HG03469 (cell line): ENCODE data around the gene KCNIP4.

Experiments used
- ATAC-seq: cut with Tn5 transposase; IDR thresholded peaks from one replicate; pipeline ENCODE4 v1.9.1; 2021; ENCODE audit warnings: mild to moderate bottlenecking, moderate library complexity, moderate number of reproducible peaks; ENCODE audit not compliant: unreplicated experiment

Gene KCNIP4

DNA sequence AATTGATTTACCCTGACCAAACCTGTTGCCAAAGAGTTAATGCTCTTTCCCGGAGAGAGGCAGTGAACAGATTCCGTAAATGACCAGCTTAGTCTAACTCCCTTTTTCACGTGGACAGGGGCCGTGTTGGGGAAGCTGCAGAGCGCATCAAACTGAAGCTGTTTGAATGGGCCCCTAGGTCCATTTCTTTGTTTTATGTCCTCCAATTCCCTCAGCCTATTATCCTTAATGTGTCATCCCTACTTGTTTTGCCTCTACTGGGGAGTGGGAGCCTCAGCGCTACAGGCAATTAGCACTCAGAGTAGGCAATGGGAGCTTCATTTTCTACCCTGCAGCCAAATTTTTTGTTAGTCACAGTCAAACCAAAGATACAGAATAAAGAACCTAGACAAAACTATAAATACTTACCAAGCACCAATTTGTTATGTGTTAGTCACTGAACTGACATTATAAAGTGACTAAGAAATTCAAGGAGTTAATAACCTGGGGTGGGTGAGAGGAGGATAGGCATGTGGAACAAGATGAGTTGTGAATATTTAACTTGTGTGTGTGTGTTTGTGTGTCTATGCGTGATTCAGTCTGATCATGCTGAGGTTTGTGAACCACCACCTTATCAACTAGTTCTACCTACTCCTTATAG is 830.9 kb downstream of the KCNIP4 start:
- no peak for ATAC-seq

- ATAC-seq = no peak
These were observed 834.9 kb downstream of the KCNIP4 start for GRCh38 chr4:21113496-21114223.

- no peak for ATAC-seq
These were observed 845.9 kb downstream of the KCNIP4 start for GRCh38 chr4:21102667-21103066.

- ATAC-seq = no peak
These were observed 850.7 kb downstream of the KCNIP4 start for GRCh38 chr4:21097865-21098264.

DNA sequence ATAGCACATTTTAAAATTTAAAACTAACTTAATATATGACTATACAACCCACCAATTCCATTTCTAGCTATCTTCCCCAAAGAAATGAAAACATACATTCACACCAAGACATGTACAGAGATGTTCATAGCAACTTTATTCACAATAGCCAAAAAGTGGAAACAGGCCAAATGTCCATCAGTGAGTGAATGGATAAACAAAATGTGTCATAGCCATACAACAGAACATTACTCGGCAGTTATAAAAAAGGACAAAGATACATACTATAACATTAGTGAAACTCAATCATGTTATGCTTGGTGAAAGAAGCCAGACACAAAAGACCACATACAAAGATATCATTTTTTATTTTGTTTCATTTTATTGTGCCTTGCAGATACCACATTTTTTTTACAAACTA is 851.5 kb downstream of the KCNIP4 start:
- ATAC-seq = no peak

DNA sequence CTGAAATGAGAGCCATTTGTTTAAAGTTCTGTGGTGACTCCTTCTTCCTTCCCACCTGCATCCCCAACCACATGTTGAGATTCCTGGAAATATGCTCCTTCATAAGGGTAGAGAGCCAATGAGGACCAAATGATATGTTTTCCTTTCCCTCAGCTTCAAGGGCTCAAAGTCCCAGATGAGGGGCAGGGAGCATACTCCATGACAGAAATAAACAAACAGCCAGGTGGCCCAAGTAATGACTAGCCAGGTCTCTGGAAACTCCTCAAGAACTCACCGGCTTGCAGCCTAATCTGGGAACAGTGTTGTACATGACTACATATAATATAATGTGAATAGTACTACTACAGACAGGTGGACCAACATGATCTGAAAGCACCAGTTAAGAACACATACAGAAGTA is 856.0 kb downstream of the KCNIP4 start:
- ATAC-seq = no peak

DNA sequence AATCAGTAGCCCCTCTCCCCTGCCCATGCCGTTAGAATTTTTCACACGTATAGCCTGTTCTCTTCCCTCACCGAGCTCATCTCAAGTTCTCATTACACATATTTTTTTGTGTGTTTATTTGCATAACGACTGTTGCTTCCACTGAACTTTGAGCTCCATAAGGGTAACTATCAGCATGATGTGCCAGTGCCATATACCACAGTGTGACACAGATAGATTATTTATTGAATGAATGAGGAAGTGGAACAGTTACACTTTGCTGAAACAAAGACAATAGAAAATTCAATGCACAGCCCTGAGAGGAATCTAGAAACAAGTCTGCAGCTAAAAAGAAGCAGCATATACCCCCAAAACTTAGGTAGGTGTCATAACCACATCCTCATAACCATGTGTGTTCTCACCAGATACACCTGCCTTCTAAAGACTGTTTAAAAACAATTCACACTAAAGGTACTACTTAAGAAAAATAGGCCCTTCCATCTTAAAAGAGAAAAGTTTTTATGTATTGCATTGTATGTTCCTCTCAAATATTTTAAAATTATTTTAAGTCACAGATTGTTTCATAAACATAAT is 858.4 kb downstream of the KCNIP4 start:
- ATAC-seq = no peak

- ATAC-seq = no peak
These were observed 865.2 kb downstream of the KCNIP4 start for GRCh38 chr4:21083413-21083812.

- no peak for ATAC-seq
These were observed 870.6 kb downstream of the KCNIP4 start for GRCh38 chr4:21077967-21078366.

DNA sequence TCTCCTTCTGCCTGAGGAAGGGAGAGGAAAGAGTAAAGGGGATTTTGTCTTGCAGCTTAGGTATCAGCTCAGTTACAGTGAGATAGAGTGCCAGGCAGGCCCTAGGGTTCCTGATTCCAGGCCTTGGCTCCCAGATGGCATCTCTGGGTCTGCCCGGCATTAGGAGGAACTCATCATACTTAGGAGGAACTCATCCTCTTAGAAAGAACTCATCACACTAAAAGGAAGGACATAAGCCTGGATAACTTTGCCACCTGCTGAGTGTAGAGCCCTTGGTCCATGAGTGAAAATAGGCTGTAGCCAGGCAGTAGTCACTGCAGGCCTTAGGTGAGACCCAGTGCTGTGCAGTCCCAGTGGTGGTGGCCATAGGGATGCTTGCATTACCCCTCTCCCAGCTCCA is 881.2 kb downstream of the KCNIP4 start:
- ATAC-seq = no peak

DNA sequence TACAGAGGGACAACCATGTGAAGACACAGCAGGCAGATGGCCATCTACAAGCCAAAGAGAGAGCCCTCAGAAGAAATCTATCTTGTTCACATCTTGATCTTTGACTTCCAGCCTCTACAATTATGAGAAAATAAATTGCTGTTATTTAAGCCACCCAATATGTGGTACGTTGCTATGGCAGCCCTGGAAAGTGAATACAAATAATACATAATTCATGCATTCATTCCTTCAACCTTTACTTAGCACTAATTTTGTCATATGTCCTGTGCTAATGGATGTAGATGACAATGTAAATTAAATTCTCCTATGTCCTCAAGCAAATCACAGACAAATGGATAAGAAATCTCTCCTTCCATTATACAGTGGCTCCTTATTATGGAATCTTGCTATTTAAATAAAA is 886.7 kb downstream of the KCNIP4 start:
- ATAC-seq = no peak

DNA sequence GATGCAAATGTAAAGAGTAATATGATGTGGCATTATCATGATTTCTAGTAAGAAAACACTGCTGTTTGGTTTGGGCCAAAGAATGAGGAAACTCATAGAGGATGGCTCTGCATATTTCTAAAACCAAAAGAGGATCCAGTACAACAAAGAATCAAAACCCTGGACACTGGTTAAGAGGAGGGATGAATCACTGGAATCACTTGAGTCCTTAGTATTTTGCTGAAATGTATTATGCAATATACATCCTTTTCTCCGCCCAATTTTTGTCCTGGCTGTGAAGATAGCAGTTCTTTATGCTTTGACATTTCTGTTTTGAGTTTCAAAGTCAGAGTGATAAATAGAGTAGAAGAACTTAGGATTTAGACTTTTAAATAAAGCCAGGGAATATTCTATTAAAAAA is 902.4 kb downstream of the KCNIP4 start:
- no peak for ATAC-seq

GRCh38 chr4:21045119-21045518 is 903.5 kb downstream of the KCNIP4 start:
- no peak for ATAC-seq

- no peak for ATAC-seq
These were observed 906.9 kb downstream of the KCNIP4 start for GRCh38 chr4:21041708-21042107.

GRCh38 chr4:21034728-21035127 is 913.8 kb downstream of the KCNIP4 start:
- ATAC-seq = no peak

GRCh38 chr4:21032089-21032645 is 916.4 kb downstream of the KCNIP4 start:
- ATAC-seq = no peak

- no peak for ATAC-seq
These were observed 929.8 kb downstream of the KCNIP4 start for GRCh38 chr4:21018817-21019216.

GRCh38 chr4:21013501-21013900 is 935.1 kb downstream of the KCNIP4 start:
- no peak for ATAC-seq

DNA sequence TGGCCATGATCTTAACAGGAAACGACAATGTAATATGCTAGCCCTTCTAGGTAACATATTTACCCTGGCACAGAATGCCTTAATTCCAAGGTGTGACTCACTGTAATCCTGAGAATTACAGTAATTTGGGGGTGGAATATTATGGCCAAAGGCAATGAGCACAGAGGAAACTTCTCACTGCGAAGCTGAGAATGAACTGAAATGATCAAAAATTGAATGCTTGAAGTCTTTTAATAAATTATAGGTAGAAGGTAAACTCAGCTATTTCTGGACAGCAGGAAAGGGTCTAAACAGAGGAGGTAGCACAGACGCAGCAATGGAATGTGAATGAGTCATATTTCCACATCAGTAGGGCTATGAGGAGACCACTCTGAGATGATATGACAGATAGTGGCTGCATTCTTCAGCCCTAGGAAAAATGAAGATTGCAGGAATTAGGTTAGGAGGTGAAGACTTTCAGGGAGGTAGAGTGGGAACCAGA is 935.7 kb downstream of the KCNIP4 start:
- ATAC-seq = no peak

DNA sequence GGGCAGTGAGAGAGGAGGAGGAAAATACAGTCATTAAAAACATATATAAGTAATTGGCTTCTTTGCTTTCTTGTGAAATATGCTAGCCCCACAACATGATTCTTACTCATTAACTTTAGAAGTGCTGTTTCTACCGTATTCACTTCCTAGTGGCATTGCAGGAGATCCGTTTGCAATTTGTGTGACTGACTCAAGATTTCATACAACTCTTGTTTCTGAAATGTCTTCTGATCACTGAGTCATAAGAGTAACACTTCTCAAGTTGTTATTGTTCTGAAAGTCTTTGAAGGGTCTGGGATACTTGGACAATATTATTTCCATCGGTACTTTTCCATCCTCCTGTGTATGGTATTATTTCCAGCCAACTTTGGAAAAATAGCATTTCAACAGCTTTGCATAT is 937.5 kb downstream of the KCNIP4 start:
- no peak for ATAC-seq

DNA sequence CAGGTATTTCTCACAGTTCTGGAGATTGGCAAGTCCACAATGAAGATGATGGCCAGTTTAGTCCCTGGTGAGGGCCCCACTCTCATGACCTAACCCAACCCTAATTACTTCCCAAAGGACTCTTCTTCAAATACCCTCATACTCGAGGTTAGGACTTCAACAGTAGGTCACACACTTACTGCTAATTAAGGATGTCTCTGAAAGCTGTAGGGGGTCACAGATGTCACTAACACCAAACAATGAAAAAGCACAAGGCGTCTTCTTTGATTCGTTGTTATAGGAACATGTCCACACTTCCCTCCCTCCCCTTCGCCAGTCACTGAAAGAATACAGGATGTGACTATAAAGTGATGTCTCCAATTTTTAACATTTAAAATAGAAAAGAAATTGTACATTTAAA is 938.6 kb downstream of the KCNIP4 start:
- ATAC-seq = no peak

GRCh38 chr4:21005647-21006046 is 942.9 kb downstream of the KCNIP4 start:
- no peak for ATAC-seq
